Endodermal cell (in vitro differentiated cells): ENCODE measurements around the gene FBXW11. TPM values are rescaled to one million over a fixed set of nuclear protein-coding genes. Genes with fewer than 3 reads are reported as not detected.

Source experiments
- DNase-seq: peaks from one replicate; pipeline ENCODE4 v3.0.0-alpha.2; 2017
- H3K27ac ChIP-seq: 2 replicates; pipeline ENCODE4 v1.5.1; 2013; ENCODE audit warnings: mild to moderate bottlenecking, low read depth, low read length, moderate library complexity
- H3K27me3 ChIP-seq: 2 replicates; pipeline ENCODE4 v1.6.1; 2013; ENCODE audit warnings: mild to moderate bottlenecking, low read length, moderate library complexity; ENCODE audit not compliant: insufficient read depth, control insufficient read depth, poor library complexity, severe bottlenecking
- H3K36me3 ChIP-seq: 2 replicates; pipeline ENCODE4 v1.7.0; 2013; ENCODE audit warnings: mild to moderate bottlenecking, low read length, moderate library complexity; ENCODE audit not compliant: control insufficient read depth, insufficient read depth
- H3K4me1 ChIP-seq: one replicate; pipeline ENCODE4 v1.7.0; 2013; ENCODE audit warnings: low read length; ENCODE audit not compliant: control insufficient read depth, insufficient read depth
- H3K4me3 ChIP-seq: 2 replicates; pipeline ENCODE4 v1.5.1; 2013; ENCODE audit warnings: mild to moderate bottlenecking, low read length, moderate library complexity
- H3K9ac ChIP-seq: 2 replicates; pipeline ENCODE4 v1.6.1; 2013; ENCODE audit warnings: mild to moderate bottlenecking, low read length, moderate library complexity; ENCODE audit not compliant: poor library complexity, severe bottlenecking; ENCODE audit errors: extremely low read depth
- H3K9me3 ChIP-seq: 2 replicates; pipeline ENCODE4 v1.6.1; 2013; ENCODE audit warnings: mild to moderate bottlenecking, low read length, moderate library complexity; ENCODE audit not compliant: control insufficient read depth
- H3K27ac Mint-ChIP-seq: 2 replicates; pipeline ENCODE4 v1.8.0; 2020; ENCODE audit warnings: mixed read lengths
- H3K27me3 Mint-ChIP-seq: 2 replicates; pipeline ENCODE4 v1.8.0; 2021; ENCODE audit warnings: mild to moderate bottlenecking, mixed read lengths; ENCODE audit not compliant: insufficient read depth
- H3K36me3 Mint-ChIP-seq: 2 replicates; pipeline ENCODE4 v1.8.0; 2020; ENCODE audit warnings: low read depth, mixed read lengths
- H3K4me1 Mint-ChIP-seq: 2 replicates; pipeline ENCODE4 v1.8.0; 2020; ENCODE audit warnings: mixed read lengths
- H3K4me3 Mint-ChIP-seq: 2 replicates; pipeline ENCODE4 v1.8.0; 2020; ENCODE audit warnings: mild to moderate bottlenecking, moderate library complexity, mixed read lengths
- H3K9me3 Mint-ChIP-seq: 2 replicates; pipeline ENCODE4 v1.8.0; 2020; ENCODE audit warnings: mild to moderate bottlenecking, mixed read lengths
- CTCF ChIP-seq: fragments of 200-600 bp; sonication (generic); conservative IDR thresholded peaks from 2 replicates; pipeline ENCODE4 v1.5.0; 2021; ENCODE audit warnings: antibody characterized with exemption, mild to moderate bottlenecking
- WGBS, 2 experiments: methylation state at CpG; one replicate each; pipeline versions ENCODE4 v1.1.5 to v1.1.7; 2013; ENCODE audit warnings: missing lambda C conversion rate in 2 of 2, mixed read lengths in 1 of 2; ENCODE audit not compliant: insufficient coverage in 1 of 2, insufficient read length in 1 of 2; 5-methylcytosine and 5-hydroxymethylcytosine counted together
- total RNA-seq, 2 donors: library from RNA; stranded (reverse); fragmentation: NEBNext Ultra II Directional in 1 of 2; extraction: Animal tissue kit (Norgen Biotek cat#: 25700) in 1 of 2; gene quantifications; 2 replicates in 1 of 2; 3 replicates in 1 of 2; pipeline ENCODE4 v1.2.1, GENCODE V29; 2021

FBXW11 gene
- total RNA-seq, 2 donors from 2014 or later, result 42.2 to 49.4 TPM

GRCh38 chr5:171849585-171850323 lies 156.7 kb downstream of the FBXW11 start:
- peaks cover 29% of the 10 kb centered on the region for H3K36me3 Mint-ChIP-seq
- no peak overlapping the region for H3K4me3 Mint-ChIP-seq
- H3K27me3 Mint-ChIP-seq, result peaks cover 7% of the 10 kb centered on the region
- Histone ChIP-seq H3K27me3 (no peaks in the 10 kb centered on the region), H3K4me3 (no peak overlapping the region), H3K4me1 (no peaks in the 10 kb centered on the region), H3K9me3 (no peaks in the 10 kb centered on the region), H3K27ac (no peak overlapping the region), H3K9ac (no peak overlapping the region), H3K36me3 (no peaks in the 10 kb centered on the region)
- H3K4me1 Mint-ChIP-seq, result peaks cover 14% of the 10 kb centered on the region
- no peak for DNase-seq
- 91 to 94% methylated on average over 13 to 14 of the region's 14 CpGs for WGBS, 2 experiments
- H3K9me3 Mint-ChIP-seq, result no peaks in the 10 kb centered on the region
- no peak for TF ChIP-seq CTCF
- H3K27ac Mint-ChIP-seq, result no peak overlapping the region

GRCh38 chr5:171848911-171849520 lies 157.4 kb downstream of the FBXW11 start:
- Histone ChIP-seq H3K9ac (no peak overlapping the region), H3K27me3 (no peaks in the 10 kb centered on the region), H3K27ac (no peak overlapping the region), H3K4me3 (no peak overlapping the region), H3K9me3 (no peaks in the 10 kb centered on the region), H3K36me3 (no peaks in the 10 kb centered on the region), H3K4me1 (no peaks in the 10 kb centered on the region)
- TF ChIP-seq CTCF, result no peak
- Mint-ChIP-seq H3K36me3 (peaks cover 27% of the 10 kb centered on the region), H3K4me1 (peaks cover 14% of the 10 kb centered on the region), H3K27ac (no peak overlapping the region), H3K27me3 (peaks cover 7% of the 10 kb centered on the region), H3K9me3 (no peaks in the 10 kb centered on the region), H3K4me3 (no peak overlapping the region)
- DNase-seq, result no peak
- 92 to 97% methylated on average over 6 of the region's 6 CpGs for WGBS, 2 experiments

- 96% methylated on average over 5 of the region's 5 CpGs; no CpG with 5 or more reads in 1 of the 2 experiments for WGBS, 2 experiments
- TF ChIP-seq CTCF, result no peak
- Mint-ChIP-seq H3K4me3 (no peak overlapping the region), H3K36me3 (peaks cover 27% of the 10 kb centered on the region), H3K4me1 (peaks cover 14% of the 10 kb centered on the region), H3K9me3 (no peaks in the 10 kb centered on the region), H3K27me3 (peaks cover 7% of the 10 kb centered on the region), H3K27ac (no peak overlapping the region)
- H3K27ac ChIP-seq, result no peak overlapping the region
- DNase-seq, result no peak
- no peaks in the 10 kb centered on the region for H3K36me3 ChIP-seq
- no peak overlapping the region for H3K9ac ChIP-seq
- H3K4me3 ChIP-seq, result no peak overlapping the region
- no peaks in the 10 kb centered on the region for H3K27me3 ChIP-seq
- no peaks in the 10 kb centered on the region for H3K9me3 ChIP-seq
- no peaks in the 10 kb centered on the region for H3K4me1 ChIP-seq
These were observed 158.0 kb downstream of the FBXW11 start for GRCh38 chr5:171848486-171848885.
